HG03060 (cell line): ENCODE measurements around the gene SLC27A3.
"Not testable (repeated sequence)": the region's sequence is repeated elsewhere in the genome, so short reads cannot be mapped to it uniquely, and the experiment has no call there.

ENCODE experiments used
- ATAC-seq: cut with Tn5 transposase; IDR thresholded peaks from one replicate; pipeline ENCODE4 v1.9.1; 2021; ENCODE audit warnings: low read depth, moderate number of reproducible peaks; ENCODE audit not compliant: unreplicated experiment

The SLC27A3 gene

DNA sequence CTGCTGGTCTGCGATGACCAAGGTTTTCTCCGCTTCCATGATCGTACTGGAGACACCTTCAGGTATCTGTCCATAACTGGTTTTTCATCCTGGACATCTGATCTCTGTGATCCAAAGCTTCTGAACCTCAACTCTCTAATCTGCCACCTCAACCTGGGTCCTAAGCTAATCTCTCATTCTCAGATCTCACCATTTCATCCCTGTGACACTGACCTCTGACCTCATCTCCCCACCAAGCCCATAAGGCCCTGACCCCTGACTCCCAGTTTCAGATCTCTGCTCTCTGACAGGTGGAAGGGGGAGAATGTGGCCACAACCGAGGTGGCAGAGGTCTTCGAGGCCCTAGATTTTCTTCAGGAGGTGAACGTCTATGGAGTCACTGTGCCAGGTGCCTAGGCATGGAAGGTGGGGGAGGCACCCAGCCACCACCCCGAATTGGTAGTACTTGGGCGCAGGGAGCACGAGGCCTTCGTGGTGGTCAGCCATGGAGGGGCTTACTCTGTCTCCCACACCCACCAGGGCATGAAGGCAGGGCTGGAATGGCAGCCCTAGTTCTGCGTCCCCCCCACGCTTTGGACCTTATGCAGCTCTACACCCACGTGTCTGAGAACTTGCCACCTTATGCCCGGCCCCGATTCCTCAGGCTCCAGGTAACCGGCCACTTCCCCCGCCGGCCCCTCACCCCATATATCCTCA, 3.8 kb downstream of the SLC27A3 start:
- ATAC-seq = no peak

- ATAC-seq = no peak
Measured at GRCh38 chr1:153779781-153780541, 4.8 kb downstream of the SLC27A3 start.

DNA sequence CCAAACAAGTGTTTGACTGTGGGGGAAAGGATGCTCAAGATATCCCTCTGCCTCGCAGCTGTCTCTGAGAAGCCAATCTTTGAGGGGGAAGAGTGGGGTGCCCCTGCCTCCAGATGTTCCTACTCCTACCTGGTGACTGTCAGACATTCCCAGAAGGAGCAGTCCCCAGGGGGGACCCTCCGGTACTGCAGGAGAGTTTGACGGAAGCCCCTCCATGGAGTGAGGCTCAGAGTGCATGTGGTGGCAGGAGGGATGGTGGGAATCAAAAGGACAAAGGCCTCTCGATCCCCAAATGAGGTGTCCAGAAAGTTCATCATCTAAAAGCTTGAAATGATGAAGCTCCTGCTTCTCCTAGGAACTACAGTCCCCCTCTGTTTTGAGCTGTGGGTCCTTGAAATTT, 5.3 kb downstream of the SLC27A3 start:
- no peak for ATAC-seq

- not testable (repeated sequence) for ATAC-seq
Measured at GRCh38 chr1:153782648-153783047, 7.4 kb downstream of the SLC27A3 start.

GRCh38 chr1:153783233-153784190, 8.3 kb downstream of the SLC27A3 start:
- peak; percentile 73 for ATAC-seq

GRCh38 chr1:153786038-153786790, 11.0 kb downstream of the SLC27A3 start:
- no peak for ATAC-seq

- no peak for ATAC-seq
Measured at GRCh38 chr1:153789478-153790034, 14.3 kb downstream of the SLC27A3 start.

GRCh38 chr1:153790313-153790965, 15.2 kb downstream of the SLC27A3 start:
- no peak for ATAC-seq

DNA sequence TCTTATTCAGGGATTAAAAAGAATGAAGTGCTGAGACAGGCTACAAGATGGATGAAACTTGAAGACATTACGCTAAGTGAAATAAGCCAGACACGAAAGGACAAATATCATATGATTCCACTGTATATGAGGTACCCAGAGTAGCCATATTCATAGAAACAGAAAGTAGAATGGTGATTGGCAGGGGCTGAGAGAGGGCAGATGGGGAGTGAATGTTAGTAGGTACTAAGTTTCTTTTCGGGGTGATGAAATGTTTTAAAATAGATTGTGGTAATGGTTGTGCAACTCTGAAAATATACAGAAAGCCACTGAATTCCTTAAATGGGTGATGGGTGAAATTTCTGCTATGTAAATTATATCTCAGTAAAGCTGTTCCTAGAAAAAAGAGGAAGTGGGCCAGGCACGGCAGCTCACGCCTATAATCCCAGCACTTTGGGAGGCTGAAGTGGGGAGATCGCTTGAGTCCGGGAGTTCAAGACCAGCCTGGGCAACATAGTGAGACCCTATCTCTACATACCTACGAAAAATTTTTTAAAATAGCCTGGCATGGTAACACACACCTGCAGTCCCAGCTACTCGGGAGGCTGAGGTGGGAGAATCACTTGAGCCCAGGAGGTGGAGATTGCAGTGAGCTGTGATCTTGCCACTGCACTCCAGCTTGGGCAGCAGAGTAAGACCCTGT, 15.9 kb downstream of the SLC27A3 start:
- ATAC-seq = peak; percentile 88

DNA sequence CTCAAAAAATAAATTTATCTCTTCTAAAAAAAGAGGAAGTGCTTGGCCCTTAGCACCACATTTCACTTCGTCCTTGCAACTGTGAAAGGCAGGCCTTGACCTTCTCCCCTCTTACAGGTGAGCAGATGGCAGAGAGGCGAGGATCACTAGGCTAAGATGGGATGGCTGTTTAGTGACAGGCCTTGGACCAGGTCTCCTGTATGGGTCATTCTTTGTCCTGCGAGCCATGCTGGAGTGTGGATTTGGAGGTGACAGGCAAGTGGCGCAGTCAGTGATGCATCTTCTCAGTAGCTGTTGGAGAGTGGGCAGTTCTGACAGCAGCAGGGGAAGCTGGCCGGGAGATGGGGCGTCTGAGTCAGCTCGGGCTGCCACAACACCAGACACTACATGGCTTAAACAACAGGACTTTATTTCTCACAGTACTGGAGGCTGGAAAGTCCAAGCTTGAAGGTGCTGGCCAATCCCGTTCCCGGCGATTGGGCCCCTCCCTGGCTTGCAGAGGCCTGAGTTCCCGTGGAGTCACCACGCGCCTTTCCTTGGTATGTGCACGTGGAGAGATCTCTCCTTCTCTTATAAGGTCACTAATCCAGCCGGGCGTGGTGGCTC, 16.5 kb downstream of the SLC27A3 start:
- ATAC-seq = no peak

DNA sequence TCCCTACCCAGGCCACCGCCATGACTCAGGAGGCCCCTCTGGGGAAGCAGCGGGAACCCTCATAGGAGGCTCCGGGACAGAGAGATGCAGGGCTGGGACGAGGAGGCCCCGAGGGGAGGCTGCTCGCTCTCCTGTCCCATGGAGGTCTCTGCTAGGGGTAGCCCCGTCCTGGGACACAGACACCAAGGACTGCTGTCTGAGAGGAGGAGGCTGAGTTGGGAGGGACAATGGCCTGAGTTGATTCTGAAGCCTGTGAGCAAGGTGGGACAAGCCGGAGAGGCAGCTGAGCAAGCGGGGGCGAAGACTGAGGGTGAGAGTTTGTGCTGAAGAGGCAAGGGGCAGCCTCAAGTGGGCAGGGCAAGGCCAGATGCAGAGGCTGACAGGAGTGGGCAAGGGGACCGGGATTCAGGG, 17.4 kb downstream of the SLC27A3 start:
- no peak for ATAC-seq

DNA sequence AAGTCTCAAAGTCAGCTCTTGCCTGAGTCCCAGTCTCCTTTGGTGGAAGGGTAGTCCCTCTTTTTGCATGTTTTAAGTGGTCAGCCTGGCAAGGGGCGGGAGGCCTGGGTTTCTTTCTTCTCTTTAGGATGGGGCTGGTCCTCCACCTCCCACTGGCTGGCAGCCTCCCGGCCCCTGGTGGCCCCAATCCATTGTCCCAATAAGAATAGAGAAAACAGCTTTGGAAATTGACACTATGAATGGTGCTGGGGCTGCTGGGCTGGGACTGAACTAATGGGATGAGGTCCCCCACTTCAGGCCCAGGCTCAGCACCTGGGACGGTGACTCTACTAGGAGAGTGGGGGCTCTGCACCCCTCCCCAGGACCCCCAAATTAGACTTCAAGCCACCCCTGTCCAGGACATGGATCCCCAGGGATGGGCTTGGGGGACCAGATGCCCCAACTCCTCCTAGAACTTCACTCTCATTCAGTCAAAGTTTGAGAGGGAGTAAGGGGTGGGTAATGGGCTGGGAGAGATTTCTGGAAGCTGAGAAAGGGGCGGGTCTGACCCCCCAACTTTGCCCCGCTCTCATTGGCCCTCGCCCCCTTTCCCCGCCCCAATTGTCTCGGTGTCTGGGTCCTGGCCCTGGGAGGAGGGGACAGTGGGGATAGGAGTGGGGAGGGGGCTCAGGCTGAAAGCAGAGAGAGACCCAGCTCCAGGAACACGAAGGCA, 18.2 kb downstream of the SLC27A3 start:
- ATAC-seq = no peak

- no peak for ATAC-seq
Measured at GRCh38 chr1:153793973-153794615, 18.9 kb downstream of the SLC27A3 start.

- ATAC-seq = no peak
Measured at GRCh38 chr1:153794624-153795329, 19.6 kb downstream of the SLC27A3 start.

GRCh38 chr1:153795330-153795837, 20.2 kb downstream of the SLC27A3 start:
- ATAC-seq = no peak

DNA sequence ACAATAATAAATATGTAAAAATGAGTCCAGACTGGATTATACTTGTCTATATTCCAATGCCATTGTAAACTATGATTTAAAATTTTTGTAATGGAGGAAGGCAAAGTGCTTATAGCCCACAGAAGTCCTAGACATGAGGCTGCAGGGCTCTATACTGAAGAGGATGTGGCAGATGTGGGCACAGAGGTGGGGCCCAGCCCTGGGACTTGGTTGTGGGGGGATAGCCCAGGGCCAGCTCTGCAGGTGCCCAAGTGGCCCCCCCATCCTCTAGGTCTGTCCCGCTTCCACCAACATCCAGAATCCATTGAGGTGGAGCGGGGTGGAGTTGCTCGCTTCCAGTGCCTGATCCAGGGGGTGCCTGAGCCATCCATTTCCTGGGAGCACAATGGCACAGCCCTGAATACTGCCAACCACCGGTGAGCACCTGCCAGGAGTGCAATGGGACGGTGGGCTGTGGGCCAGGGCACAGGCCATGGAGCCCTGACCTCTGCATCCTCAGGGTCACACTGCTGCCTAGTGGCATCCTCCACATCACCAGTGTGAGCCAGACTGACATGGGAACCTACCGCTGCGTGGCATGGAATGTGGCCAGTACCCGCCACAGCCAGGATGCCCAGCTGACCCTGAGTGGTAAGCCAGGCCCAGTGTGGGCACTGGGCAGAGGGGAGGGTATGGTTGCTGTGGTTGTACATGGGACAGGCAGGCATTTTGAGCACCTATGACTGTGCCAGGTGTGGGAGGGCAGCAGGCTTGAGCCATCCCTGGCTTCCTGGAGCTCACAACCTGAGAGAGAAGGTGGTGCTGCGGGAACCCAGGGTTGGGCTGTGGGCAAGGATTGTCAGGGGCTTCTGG, 21.0 kb downstream of the SLC27A3 start:
- no peak for ATAC-seq
